Left colon (tissue), 2 donors: ENCODE measurements around the gene ZNF638. TPM values are rescaled to one million over a fixed set of nuclear protein-coding genes. Genes with fewer than 3 reads are reported as not detected.
"Not testable (repeated sequence)": the region's sequence is repeated elsewhere in the genome, so short reads cannot be mapped to it uniquely, and the experiment has no call there.

ENCODE experiments used
- ATAC-seq: fragments of 200-7000 bp; cut with Tn5 transposase; one replicate; pipeline ENCODE4 v1.9.1; 2020; ENCODE audit warnings: mild to moderate bottlenecking, moderate library complexity
- DNase-seq, 2 donors: peaks; one replicate each; pipeline ENCODE4 v3.0.0-alpha.2; 2020
- intact Hi-C, 2 donors: fragments of 100-400 bp; cut with DNase I in 1 of 2; cut with micrococcal nuclease in 1 of 2; formaldehyde crosslinking; loops; one replicate each; pipeline versions ENCODE4 v1.11.2 to v1.14.0; 2022; cut with DNase I, micrococcal nuclease
- total RNA-seq, 2 donors: library from RNA; stranded (reverse); fragmentation: NEBNext Ultra II Directional; extraction: Animal tissue kit (Norgen Biotek cat#: 25700); gene quantifications; one replicate each; pipeline ENCODE4 v1.2.1, GENCODE V29; 2021
- donor health status: DM: no; HTN: no; CAD: no.
- donor health status: DM: yes; HTN: yes; CAD: no.

The ZNF638 gene
- total RNA-seq, 2 donors from 2014 or later, result 75.5 to 76.7 TPM

- intact Hi-C loops, result no loop called here
- no peak for ATAC-seq
- no peak for DNase-seq
These were observed 1.4 kb upstream of the ZNF638 start for GRCh38 chr2:71330155-71330554.

GRCh38 chr2:71330585-71331330 lies 824 bp upstream of the ZNF638 start:
- intact Hi-C loops, result no loop called here
- ATAC-seq (no peak), DNase-seq (no peak)

- ATAC-seq, intact Hi-C loops: not testable (repeated sequence)
- DNase-seq, result peak in 1 of 2 donors; percentile 25
These were observed 326 bp upstream of the ZNF638 start for GRCh38 chr2:71331331-71331580.

GRCh38 chr2:71332435-71332796 lies 834 bp downstream of the ZNF638 start:
- ATAC-seq, result no peak

GRCh38 chr2:71333619-71334018 lies 2.0 kb downstream of the ZNF638 start:
- DNase-seq (no peak), ATAC-seq (no peak)
- intact Hi-C loops, result no loop called here

More at GRCh38 chr2:71332435-71332796, 834 bp downstream of the ZNF638 start:
- DNase-seq, result no peak
- intact Hi-C loops, result no loop called here

- ATAC-seq, result no peak
- intact Hi-C loops, result no loop called here
- no peak for DNase-seq
These were observed 4.8 kb downstream of the ZNF638 start for GRCh38 chr2:71336384-71336783.

- no peak for DNase-seq
- ATAC-seq, result no peak
- intact Hi-C loops, result no loop called here
These were observed 5.2 kb downstream of the ZNF638 start for GRCh38 chr2:71336802-71337201.

GRCh38 chr2:71337776-71338175 lies 6.2 kb downstream of the ZNF638 start:
- no peak for ATAC-seq
- DNase-seq, result no peak
- intact Hi-C loops, result no loop called here

GRCh38 chr2:71339685-71340084 lies 8.1 kb downstream of the ZNF638 start:
- no peak for DNase-seq
- ATAC-seq, result no peak
- intact Hi-C loops, result no loop called here

GRCh38 chr2:71340176-71340575 lies 8.6 kb downstream of the ZNF638 start:
- ATAC-seq (no peak), DNase-seq (no peak)
- intact Hi-C loops, result no loop called here

- ATAC-seq (no peak), DNase-seq (no peak)
- intact Hi-C loops, result no loop called here
These were observed 10.1 kb downstream of the ZNF638 start for GRCh38 chr2:71341645-71342044.

GRCh38 chr2:71346065-71346464 lies 14.5 kb downstream of the ZNF638 start:
- ATAC-seq, result no peak
- DNase-seq, result no peak
- intact Hi-C loops, result no loop called here

- ATAC-seq, result no peak
- intact Hi-C loops, result no loop called here
- DNase-seq, result no peak
These were observed 15.9 kb downstream of the ZNF638 start for GRCh38 chr2:71347517-71347916.

GRCh38 chr2:71348302-71348701 lies 16.7 kb downstream of the ZNF638 start:
- intact Hi-C loops, result no loop called here
- DNase-seq, result no peak
- ATAC-seq, result no peak

GRCh38 chr2:71353248-71353647 lies 21.7 kb downstream of the ZNF638 start:
- intact Hi-C loops, result no loop called here
- DNase-seq (no peak), ATAC-seq (no peak)

GRCh38 chr2:71358931-71359671 lies 27.5 kb downstream of the ZNF638 start:
- ATAC-seq (no peak), DNase-seq (no peak)
- intact Hi-C loops, result no loop called here

GRCh38 chr2:71360434-71360975 lies 28.9 kb downstream of the ZNF638 start:
- DNase-seq (no peak), ATAC-seq (no peak)
- intact Hi-C loops, result no loop called here

GRCh38 chr2:71361631-71362030 lies 30.0 kb downstream of the ZNF638 start:
- intact Hi-C loops, result no loop called here

GRCh38 chr2:71362447-71362846 lies 30.9 kb downstream of the ZNF638 start:
- intact Hi-C loops, result no loop called here
- ATAC-seq, result no peak
- DNase-seq, result no peak

More at GRCh38 chr2:71361631-71362030, 30.0 kb downstream of the ZNF638 start:
- ATAC-seq (no peak), DNase-seq (no peak)

GRCh38 chr2:71370015-71370414 lies 38.4 kb downstream of the ZNF638 start:
- DNase-seq, result no peak
- no peak for ATAC-seq
- intact Hi-C loops, result no loop called here
